ENCODE data around the gene BEND5. TPM values are rescaled to one million over a fixed set of nuclear protein-coding genes. Genes with fewer than 3 reads are reported as not detected.

BEND5 gene
- total RNA-seq, 1 donor = 0.72 TPM

DNA sequence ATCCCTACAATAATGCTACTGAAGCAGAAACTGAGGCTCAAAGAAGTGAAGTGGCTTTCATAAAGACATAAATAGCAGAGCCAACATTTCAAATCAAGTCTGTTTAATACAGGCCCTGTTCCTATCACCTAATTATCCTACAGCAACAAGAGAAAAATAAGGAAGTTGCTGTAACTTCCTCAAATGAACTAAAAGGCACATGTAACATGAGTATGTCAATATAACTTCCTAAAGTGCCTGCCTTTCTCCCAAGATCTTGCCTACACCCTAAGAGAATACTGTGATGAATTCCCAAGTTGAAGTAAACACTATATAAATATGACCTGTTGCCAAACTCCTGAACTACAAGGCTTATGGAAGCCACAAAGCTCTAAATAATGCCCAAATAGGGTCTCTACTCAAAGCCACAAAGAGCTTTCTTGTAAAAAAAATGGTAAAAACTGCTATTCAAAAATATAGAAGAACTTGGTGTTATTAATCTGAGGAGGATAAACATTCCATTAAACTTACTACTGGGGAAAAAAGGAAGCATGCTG is 8.6 kb downstream of the BEND5 start:
- Histone ChIP-seq H3K79me2 (ENCODE audit: insufficient read depth, low read length) (no peaks in the 10 kb centered on the region), H3K36me3 (ENCODE audit: insufficient read depth, low read length) (no peaks in the 10 kb centered on the region), H3K9me3 (ENCODE audit: low read depth, low read length) (no peaks in the 10 kb centered on the region), H3K27me3 (ENCODE audit: insufficient read depth, low read length) (no peaks in the 10 kb centered on the region), H2AFZ (ENCODE audit: low read length) (no peak overlapping the region), H3K4me1 (ENCODE audit: insufficient read depth, low read length) (no peaks in the 10 kb centered on the region), H4K20me1 (ENCODE audit: insufficient read depth, low read length) (no peaks in the 10 kb centered on the region), H3K4me3 (ENCODE audit: insufficient read depth, low read length) (no peak overlapping the region), H3K27ac (ENCODE audit: low read depth, low read length) (no peak overlapping the region), H3K4me2 (ENCODE audit: insufficient read depth, low read length) (no peak overlapping the region)
- DNase-seq (ENCODE audit: insufficient read length, low spot score, missing footprints) = no peak
- TF ChIP-seq, protein P1, sequence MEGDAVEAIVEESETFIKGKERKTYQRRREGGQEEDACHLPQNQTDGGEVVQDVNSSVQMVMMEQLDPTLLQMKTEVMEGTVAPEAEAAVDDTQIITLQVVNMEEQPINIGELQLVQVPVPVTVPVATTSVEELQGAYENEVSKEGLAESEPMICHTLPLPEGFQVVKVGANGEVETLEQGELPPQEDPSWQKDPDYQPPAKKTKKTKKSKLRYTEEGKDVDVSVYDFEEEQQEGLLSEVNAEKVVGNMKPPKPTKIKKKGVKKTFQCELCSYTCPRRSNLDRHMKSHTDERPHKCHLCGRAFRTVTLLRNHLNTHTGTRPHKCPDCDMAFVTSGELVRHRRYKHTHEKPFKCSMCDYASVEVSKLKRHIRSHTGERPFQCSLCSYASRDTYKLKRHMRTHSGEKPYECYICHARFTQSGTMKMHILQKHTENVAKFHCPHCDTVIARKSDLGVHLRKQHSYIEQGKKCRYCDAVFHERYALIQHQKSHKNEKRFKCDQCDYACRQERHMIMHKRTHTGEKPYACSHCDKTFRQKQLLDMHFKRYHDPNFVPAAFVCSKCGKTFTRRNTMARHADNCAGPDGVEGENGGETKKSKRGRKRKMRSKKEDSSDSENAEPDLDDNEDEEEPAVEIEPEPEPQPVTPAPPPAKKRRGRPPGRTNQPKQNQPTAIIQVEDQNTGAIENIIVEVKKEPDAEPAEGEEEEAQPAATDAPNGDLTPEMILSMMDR (IDR thresholded peaks at IDR 0.05; ENCODE audit: extremely low read depth, low read depth, low read length) = no peak

DNA sequence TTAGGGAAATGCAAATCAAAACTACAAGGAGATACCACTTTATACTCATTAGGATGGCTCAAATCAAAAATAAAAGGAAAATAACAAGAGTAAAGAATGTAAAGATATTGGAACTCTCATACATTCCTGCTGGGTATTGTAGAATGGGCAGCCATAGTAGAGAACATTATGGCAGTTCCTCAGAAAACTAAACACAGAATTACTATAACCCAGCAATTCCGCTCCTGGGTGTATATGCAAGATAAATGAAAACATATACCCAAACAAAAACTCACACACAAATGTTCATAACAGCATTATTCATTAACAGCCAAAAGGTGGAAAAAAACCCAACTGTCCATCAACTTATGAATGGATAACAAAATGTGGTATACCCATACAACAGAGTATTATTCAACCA is 11.4 kb downstream of the BEND5 start:
- Histone ChIP-seq H3K9me3 (ENCODE audit: low read depth, low read length) (no peaks in the 10 kb centered on the region), H2AFZ (ENCODE audit: low read length) (no peak overlapping the region), H3K4me2 (ENCODE audit: insufficient read depth, low read length) (no peak overlapping the region), H3K27me3 (ENCODE audit: insufficient read depth, low read length) (no peaks in the 10 kb centered on the region), H3K4me3 (ENCODE audit: insufficient read depth, low read length) (no peak overlapping the region), H3K36me3 (ENCODE audit: insufficient read depth, low read length) (no peaks in the 10 kb centered on the region), H3K27ac (ENCODE audit: low read depth, low read length) (no peak overlapping the region), H3K4me1 (ENCODE audit: insufficient read depth, low read length) (no peaks in the 10 kb centered on the region), H4K20me1 (ENCODE audit: insufficient read depth, low read length) (no peaks in the 10 kb centered on the region), H3K79me2 (ENCODE audit: insufficient read depth, low read length) (no peaks in the 10 kb centered on the region)
- DNase-seq (ENCODE audit: insufficient read length, low spot score, missing footprints) = no peak
- TF ChIP-seq, protein P1 (IDR thresholded peaks at IDR 0.05; ENCODE audit: extremely low read depth, low read depth, low read length) = no peak

DNA sequence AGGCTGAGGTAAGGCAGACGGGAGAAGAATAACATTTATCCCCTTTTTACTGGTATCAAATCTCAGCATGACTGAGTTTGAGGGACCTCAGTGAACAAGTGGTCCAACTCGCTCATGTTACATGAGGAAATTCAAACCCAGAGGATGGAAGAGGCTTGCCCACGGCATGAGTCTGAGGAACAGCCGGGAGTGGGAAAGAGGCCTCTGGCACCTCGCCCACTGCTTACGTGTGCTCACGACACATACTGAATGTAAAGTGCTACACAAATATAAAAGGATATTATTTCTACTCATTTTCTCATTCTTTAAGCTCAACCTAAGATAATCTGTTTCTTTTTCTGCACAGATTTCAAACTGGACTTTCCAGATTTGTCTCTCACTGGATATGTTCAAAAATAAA is 14.7 kb downstream of the BEND5 start:
- H2AFZ ChIP-seq (ENCODE audit: low read length) = no peak overlapping the region
- TF ChIP-seq, protein P1 (IDR thresholded peaks at IDR 0.05; ENCODE audit: extremely low read depth, low read depth, low read length) = no peak
- H3K4me2 ChIP-seq (ENCODE audit: insufficient read depth, low read length) = no peak overlapping the region
- H3K27ac ChIP-seq (ENCODE audit: low read depth, low read length) = no peak overlapping the region
- H3K4me3 ChIP-seq (ENCODE audit: insufficient read depth, low read length) = no peak overlapping the region
- H4K20me1 ChIP-seq (ENCODE audit: insufficient read depth, low read length) = no peaks in the 10 kb centered on the region
- H3K36me3 ChIP-seq (ENCODE audit: insufficient read depth, low read length) = no peaks in the 10 kb centered on the region
- no peaks in the 10 kb centered on the region for H3K9me3 ChIP-seq (ENCODE audit: low read depth, low read length)
- no peak for DNase-seq (ENCODE audit: insufficient read length, low spot score, missing footprints)
- H3K79me2 ChIP-seq (ENCODE audit: insufficient read depth, low read length) = no peaks in the 10 kb centered on the region
- no peaks in the 10 kb centered on the region for H3K27me3 ChIP-seq (ENCODE audit: insufficient read depth, low read length)
- H3K4me1 ChIP-seq (ENCODE audit: insufficient read depth, low read length) = no peaks in the 10 kb centered on the region

DNA sequence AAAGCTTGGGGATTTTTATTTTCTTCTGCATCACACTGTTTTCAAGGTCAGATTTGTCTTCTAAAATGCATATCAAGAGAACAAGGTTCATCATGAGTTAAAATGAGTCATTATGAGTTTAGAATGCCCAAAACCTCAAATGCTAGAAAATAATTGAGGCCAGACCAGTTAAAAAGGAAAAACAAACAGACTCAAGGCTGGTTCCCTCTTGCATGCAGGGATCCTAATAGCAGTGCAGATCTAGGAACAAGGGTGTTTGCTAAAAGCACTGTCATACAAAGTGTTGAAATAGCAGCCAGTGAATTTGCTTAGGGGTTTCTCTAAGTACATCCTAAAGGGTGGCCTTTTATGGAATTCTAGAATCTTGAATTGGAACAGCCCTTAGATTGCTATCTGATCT is 15.3 kb downstream of the BEND5 start:
- no peaks in the 10 kb centered on the region for H4K20me1 ChIP-seq (ENCODE audit: insufficient read depth, low read length)
- H3K79me2 ChIP-seq (ENCODE audit: insufficient read depth, low read length) = no peaks in the 10 kb centered on the region
- H3K36me3 ChIP-seq (ENCODE audit: insufficient read depth, low read length) = no peaks in the 10 kb centered on the region
- H3K27ac ChIP-seq (ENCODE audit: low read depth, low read length) = no peak overlapping the region
- H3K27me3 ChIP-seq (ENCODE audit: insufficient read depth, low read length) = no peaks in the 10 kb centered on the region
- H2AFZ ChIP-seq (ENCODE audit: low read length) = no peak overlapping the region
- no peak overlapping the region for H3K4me2 ChIP-seq (ENCODE audit: insufficient read depth, low read length)
- H3K4me3 ChIP-seq (ENCODE audit: insufficient read depth, low read length) = no peak overlapping the region
- DNase-seq (ENCODE audit: insufficient read length, low spot score, missing footprints) = no peak
- TF ChIP-seq, protein P1 (IDR thresholded peaks at IDR 0.05; ENCODE audit: extremely low read depth, low read depth, low read length) = no peak
- H3K9me3 ChIP-seq (ENCODE audit: low read depth, low read length) = no peaks in the 10 kb centered on the region
- no peaks in the 10 kb centered on the region for H3K4me1 ChIP-seq (ENCODE audit: insufficient read depth, low read length)

Data from osteoblast (primary cell).